ENCODE measurements around the gene SLX9.

- TF ChIP-seq TAF1 (IDR thresholded peaks at IDR 0.05; ENCODE audit: low read depth) = no peak
- TF ChIP-seq CTCF (IDR thresholded peaks at IDR 0.05; ENCODE audit: poor library complexity, severe bottlenecking) = no peak
- TF ChIP-seq EP300 (conservative IDR thresholded peaks at IDR 0.05; ENCODE audit: poor library complexity, severe bottlenecking) = no peak
Observed at GRCh38 chr21:44918107-44918470, 21.7 kb upstream of the SLX9 start.
